Liver (tissue), 3 donors: ENCODE data around the gene SLC9A6.

Experiments used
- CTCF ChIP-seq: fragments of 150-350 bp; IDR thresholded peaks from 2 replicates; pipeline ENCODE4 v1.5.1; 2017; ENCODE audit warnings: improper control_type of control experiment, low read depth, low read length; ENCODE audit not compliant: missing input control
- MAX ChIP-seq: IDR thresholded peaks from 2 replicates; pipeline ENCODE4 v1.6.1; 2016; ENCODE audit warnings: antibody characterized with exemption
- RAD21 ChIP-seq, 2 donors: IDR thresholded peaks; 2 replicates each; pipeline ENCODE4 v1.6.1; 2016; ENCODE audit warnings: antibody characterized with exemption in 2 of 2, mild to moderate bottlenecking in 2 of 2
- REST ChIP-seq: IDR thresholded peaks from 2 replicates; pipeline ENCODE4 v1.6.1; 2016; ENCODE audit warnings: antibody characterized with exemption, mild to moderate bottlenecking
- RXRA ChIP-seq, 2 donors: IDR thresholded peaks; 2 replicates each; pipeline ENCODE4 v1.6.1; 2017 to 2018; ENCODE audit warnings: antibody characterized with exemption in 2 of 2, mild to moderate bottlenecking in 1 of 2
- donor health status: healthy.
- donor health status: healthy.

GRCh38 chrX:136021903-136022302 is 36.7 kb downstream of the SLC9A6 start:
- TF ChIP-seq CTCF (no peak), REST (no peak), RXRA (IDR thresholded peaks at IDR 0.05) (no peak), MAX (no peak), RAD21 (IDR thresholded peaks at IDR 0.05) (no peak)
